Astrocyte (in vitro differentiated cells and primary cell): ENCODE results near the gene PRM3.

Source experiments
- EZH2 ChIP-seq: IDR thresholded peaks from 2 replicates; pipeline ENCODE4 v1.6.1; 2012; ENCODE audit warnings: mild to moderate bottlenecking, low read length, inconsistent platforms; ENCODE audit not compliant: insufficient read depth
- TF ChIP-seq, protein P1 (sequence below): IDR thresholded peaks from 2 replicates; pipeline ENCODE4 v1.5.1; 2011; ENCODE audit warnings: low read depth, mild to moderate bottlenecking, inconsistent platforms, low read length, moderate library complexity; ENCODE audit not compliant: insufficient read depth

GRCh38 chr16:11256661-11257130 is 16.7 kb downstream of the PRM3 start:
- TF ChIP-seq, protein P1, sequence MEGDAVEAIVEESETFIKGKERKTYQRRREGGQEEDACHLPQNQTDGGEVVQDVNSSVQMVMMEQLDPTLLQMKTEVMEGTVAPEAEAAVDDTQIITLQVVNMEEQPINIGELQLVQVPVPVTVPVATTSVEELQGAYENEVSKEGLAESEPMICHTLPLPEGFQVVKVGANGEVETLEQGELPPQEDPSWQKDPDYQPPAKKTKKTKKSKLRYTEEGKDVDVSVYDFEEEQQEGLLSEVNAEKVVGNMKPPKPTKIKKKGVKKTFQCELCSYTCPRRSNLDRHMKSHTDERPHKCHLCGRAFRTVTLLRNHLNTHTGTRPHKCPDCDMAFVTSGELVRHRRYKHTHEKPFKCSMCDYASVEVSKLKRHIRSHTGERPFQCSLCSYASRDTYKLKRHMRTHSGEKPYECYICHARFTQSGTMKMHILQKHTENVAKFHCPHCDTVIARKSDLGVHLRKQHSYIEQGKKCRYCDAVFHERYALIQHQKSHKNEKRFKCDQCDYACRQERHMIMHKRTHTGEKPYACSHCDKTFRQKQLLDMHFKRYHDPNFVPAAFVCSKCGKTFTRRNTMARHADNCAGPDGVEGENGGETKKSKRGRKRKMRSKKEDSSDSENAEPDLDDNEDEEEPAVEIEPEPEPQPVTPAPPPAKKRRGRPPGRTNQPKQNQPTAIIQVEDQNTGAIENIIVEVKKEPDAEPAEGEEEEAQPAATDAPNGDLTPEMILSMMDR = no peak
- no peak for TF ChIP-seq EZH2
